CD4-positive, alpha-beta memory T cell (primary cell): ENCODE measurements around the gene FBXL15. TPM values are rescaled to one million over a fixed set of nuclear protein-coding genes. Genes with fewer than 3 reads are reported as not detected.
A peak's percentile ranks its signal among the peaks of the same experiment; 100 is the strongest.
"Not testable (repeated sequence)": the region's sequence is repeated elsewhere in the genome, so short reads cannot be mapped to it uniquely, and the experiment has no call there.

Source experiments
- CTCF ChIA-PET: fragments of 350-600 bp; sonication (Branson Sonifier 250); formaldehyde crosslinking; loops from one replicate; lab custom pipeline; 2021; ENCODE audit warnings: inconsistent platforms; ENCODE audit not compliant: partially characterized antibody; lab: Charles Lee
- POLR2A ChIA-PET: fragments of 350-600 bp; sonication (Branson Sonifier 250); formaldehyde crosslinking; loops from one replicate; lab custom pipeline; 2021; ENCODE audit not compliant: partially characterized antibody; lab: Charles Lee
- DNase-seq, 5 donors: peaks; one replicate each; pipeline versions ENCODE4 v3.0.0 to v3.0.0-alpha.2; 2020 to 2022; ENCODE audit warnings: mixed read lengths in 1 of 5
- H3K27ac ChIP-seq: one replicate; pipeline ENCODE4 v1.7.0; 2013; ENCODE audit warnings: low read depth, low read length
- H3K27me3 ChIP-seq: 2 replicates; pipeline ENCODE4 v1.7.0; 2013; ENCODE audit warnings: mild to moderate bottlenecking, low read length, moderate library complexity; ENCODE audit not compliant: insufficient read depth
- H3K36me3 ChIP-seq: 2 replicates; pipeline ENCODE4 v1.7.0; 2013; ENCODE audit warnings: mild to moderate bottlenecking, low read length, moderate library complexity; ENCODE audit not compliant: insufficient read depth
- H3K4me1 ChIP-seq: 2 replicates; pipeline ENCODE4 v1.7.0; 2013; ENCODE audit warnings: mild to moderate bottlenecking, low read length, moderate library complexity; ENCODE audit not compliant: insufficient read depth
- H3K4me3 ChIP-seq, 2 donors: one replicate each; pipeline ENCODE4 v1.7.0; 2013; ENCODE audit warnings: low read length in 2 of 2, mild to moderate bottlenecking in 1 of 2
- H3K9me3 ChIP-seq, 2 donors: one replicate each; pipeline ENCODE4 v1.7.0; 2013; ENCODE audit warnings: low read length in 2 of 2, control low read depth in 1 of 2; ENCODE audit not compliant: control insufficient read depth in 1 of 2
- H3K27ac Mint-ChIP-seq, 7 donors: one replicate each; pipeline ENCODE4 v1.8.0; 2020 to 2021; ENCODE audit warnings: mixed read lengths in 7 of 7, mild to moderate bottlenecking in 6 of 7, inconsistent platforms in 3 of 7, moderate library complexity in 3 of 7
- H3K27me3 Mint-ChIP-seq, 2 donors: one replicate each; pipeline ENCODE4 v1.8.0; 2020 to 2021; ENCODE audit warnings: mixed read lengths in 2 of 2
- H3K36me3 Mint-ChIP-seq, 2 donors: one replicate each; pipeline ENCODE4 v1.8.0; 2020 to 2021; ENCODE audit warnings: mixed read lengths in 2 of 2, inconsistent platforms in 1 of 2, mild to moderate bottlenecking in 1 of 2
- H3K4me1 Mint-ChIP-seq, 4 donors: one replicate each; pipeline ENCODE4 v1.8.0; 2020 to 2021; ENCODE audit warnings: mixed read lengths in 4 of 4, mild to moderate bottlenecking in 1 of 4
- H3K4me3 Mint-ChIP-seq, 8 donors: one replicate each; pipeline ENCODE4 v1.8.0; 2020 to 2021; ENCODE audit warnings: mixed read lengths in 8 of 8, mild to moderate bottlenecking in 7 of 8, moderate library complexity in 6 of 8, inconsistent platforms in 3 of 8
- H3K9me3 Mint-ChIP-seq, 8 donors: one replicate each; pipeline ENCODE4 v1.8.0; 2020 to 2021; ENCODE audit warnings: mixed read lengths in 8 of 8, mild to moderate bottlenecking in 5 of 8, inconsistent platforms in 3 of 8, moderate library complexity in 1 of 8
- intact Hi-C: fragments of 100-400 bp; cut with micrococcal nuclease; formaldehyde crosslinking; loops from one replicate; pipeline ENCODE4 v1.15.1; 2023
- polyA plus RNA-seq, 2 donors: library from polyadenylated mRNA; unstranded; fragments of 300-500 nt; fragmentation: Illumina TruSeq; gene quantifications; one replicate each; pipeline ENCODE4 v1.2.3, GENCODE V29; 2021
- total RNA-seq, 2 experiments: library from RNA; stranded (reverse); gene quantifications; one replicate each; pipeline ENCODE4 v1.2.3, GENCODE V29; 2021

FBXL15 gene
- total and polyA plus RNA-seq, 4 experiments from 2014 or later: 21.1 to 44.5 (median 25.8) TPM

- peak in 1 of 5 donors; percentile 75 for DNase-seq
- H3K9me3 Mint-ChIP-seq: no peaks in the 10 kb centered on the region
- peak overlapping the region in 5 of 8 donors; percentile 17 to 87 (median 62) for H3K4me3 Mint-ChIP-seq
- CTCF ChIA-PET: interaction anchor here (0.7 to 5.2 kb wide), 5 partner anchors 9 to 1036 kb away, joined by 3 to 23 read pairs (median 20); no protein-coding TSS in a partner anchor
- peaks cover 5% of the 10 kb centered on the region for H3K36me3 ChIP-seq
- peaks cover 8 to 22% of the 10 kb centered on the region in 2 donors for H3K36me3 Mint-ChIP-seq
- H3K27me3 Mint-ChIP-seq: no peaks in the 10 kb centered on the region
- H3K4me1 Mint-ChIP-seq: peaks cover 10 to 31% (median 23%) of the 10 kb centered on the region in 4 donors
- peaks cover 23% of the 10 kb centered on the region for H3K4me1 ChIP-seq
- peak overlapping the region; percentile 10 for H3K27ac ChIP-seq
- H3K27ac Mint-ChIP-seq: peak overlapping the region; percentile 26 to 81 (median 76)
- no peak overlapping the region for H3K4me3 ChIP-seq
- no peaks in the 10 kb centered on the region for H3K9me3 ChIP-seq
- POLR2A ChIA-PET: interaction anchor here (3.8 to 7.5 kb wide), 6 partner anchors 8 to 58 kb away, joined by 41 to 186 read pairs (median 103); partner anchors contain the start of genes ACTR1A, CUEDC2, FBXL15 and NFKB2
- H3K27me3 ChIP-seq: no peaks in the 10 kb centered on the region
- intact Hi-C loops: no loop called here
These were observed 32.2 kb downstream of the FBXL15 start for GRCh38 chr10:102452672-102453340.

- peaks cover 5% of the 10 kb centered on the region for H3K36me3 ChIP-seq
- intact Hi-C loops: no loop called here
- no peak for DNase-seq
- no peak overlapping the region for H3K27ac ChIP-seq
- Mint-ChIP-seq H3K36me3 (peaks cover 8 to 22% of the 10 kb centered on the region in 2 donors), H3K27me3 (no peaks in the 10 kb centered on the region), H3K27ac (peak overlapping the region in 1 of 7 donors; percentile 77), H3K9me3 (no peaks in the 10 kb centered on the region), H3K4me1 (peaks cover 10 to 31% (median 23%) of the 10 kb centered on the region in 4 donors), H3K4me3 (peak overlapping the region in 1 of 8 donors; percentile 42)
- CTCF ChIA-PET: interaction anchor here (4.4 kb wide), 1 partner anchor 55 kb away, joined by 20 read pairs; no protein-coding TSS in a partner anchor
- H3K4me3 ChIP-seq: no peak overlapping the region
- POLR2A ChIA-PET: interaction anchor here (0.7 to 5.9 kb wide), 2 partner anchors 8 to 20 kb away, joined by 3 to 126 read pairs; no protein-coding TSS in a partner anchor
- H3K27me3 ChIP-seq: no peaks in the 10 kb centered on the region
- H3K4me1 ChIP-seq: peaks cover 23% of the 10 kb centered on the region
- no peaks in the 10 kb centered on the region for H3K9me3 ChIP-seq
These were observed 32.9 kb downstream of the FBXL15 start for GRCh38 chr10:102453502-102453901.

GRCh38 chr10:102454662-102455487 lies 34.2 kb downstream of the FBXL15 start:
- H3K4me3 Mint-ChIP-seq, DNase-seq, H3K36me3 ChIP-seq, H3K27me3 ChIP-seq, H3K9me3 ChIP-seq, H3K27ac ChIP-seq, intact Hi-C loops, H3K27me3 Mint-ChIP-seq, H3K4me3 ChIP-seq, CTCF ChIA-PET, H3K9me3 Mint-ChIP-seq, POLR2A ChIA-PET: not testable (repeated sequence)
- Mint-ChIP-seq H3K4me1 (peaks cover 5 to 28% (median 18%) of the 10 kb centered on the region in 4 donors), H3K27ac (peak overlapping the region in 1 of 7 donors; percentile 42), H3K36me3 (peaks cover 8 to 20% of the 10 kb centered on the region in 2 donors)
- peaks cover 18% of the 10 kb centered on the region for H3K4me1 ChIP-seq

- DNase-seq: no peak
- H3K4me1 ChIP-seq: peaks cover 23% of the 10 kb centered on the region
- H3K27me3 Mint-ChIP-seq: no peaks in the 10 kb centered on the region
- no peak overlapping the region for H3K27ac ChIP-seq
- H3K9me3 ChIP-seq: no peaks in the 10 kb centered on the region
- peaks cover 8 to 17% of the 10 kb centered on the region in 2 donors for H3K36me3 Mint-ChIP-seq
- intact Hi-C loops: no loop called here
- peaks cover 5% of the 10 kb centered on the region for H3K36me3 ChIP-seq
- H3K9me3 Mint-ChIP-seq: peaks cover 0 to 2% (median 0%) of the 10 kb centered on the region in 8 donors
- peak overlapping the region in 1 of 7 donors; percentile 77 for H3K27ac Mint-ChIP-seq
- ChIA-PET POLR2A (interaction anchor here (2.1 kb wide), 1 partner anchor 35 kb away, joined by 7 read pairs; the partner anchor contains the start of gene FBXL15), CTCF (no interaction called here)
- peaks cover 10 to 37% (median 21%) of the 10 kb centered on the region in 4 donors for H3K4me1 Mint-ChIP-seq
- no peak overlapping the region for H3K4me3 ChIP-seq
- no peaks in the 10 kb centered on the region for H3K27me3 ChIP-seq
- no peak overlapping the region for H3K4me3 Mint-ChIP-seq
These were observed 35.3 kb downstream of the FBXL15 start for GRCh38 chr10:102455893-102456471.

- Histone ChIP-seq H3K36me3 (peaks cover 4% of the 10 kb centered on the region), H3K27ac (no peak overlapping the region), H3K27me3 (no peaks in the 10 kb centered on the region), H3K9me3 (no peaks in the 10 kb centered on the region), H3K4me1 (peaks cover 20% of the 10 kb centered on the region), H3K4me3 (no peak overlapping the region)
- Mint-ChIP-seq H3K27me3 (no peaks in the 10 kb centered on the region), H3K9me3 (peaks cover 0 to 2% (median 0%) of the 10 kb centered on the region in 8 donors), H3K27ac (peak overlapping the region in 4 of 7 donors; percentile 36 to 59 (median 54)), H3K4me3 (no peak overlapping the region), H3K36me3 (peaks cover 8% of the 10 kb centered on the region in 2 donors), H3K4me1 (peaks cover 21 to 36% (median 24%) of the 10 kb centered on the region in 4 donors)
- POLR2A ChIA-PET: interaction anchor here (2.1 kb wide), 1 partner anchor 37 kb away, joined by 7 read pairs; the partner anchor contains the start of gene FBXL15
- CTCF ChIA-PET: interaction anchor here (1.1 kb wide), 2 partner anchors 21 to 286 kb away, joined by 3 to 4 read pairs; no protein-coding TSS in a partner anchor
- no peak for DNase-seq
- intact Hi-C loops: no loop called here
These were observed 37.0 kb downstream of the FBXL15 start for GRCh38 chr10:102457591-102458150.

- Histone ChIP-seq H3K9me3 (no peaks in the 10 kb centered on the region), H3K4me1 (peaks cover 16% of the 10 kb centered on the region), H3K27me3 (no peaks in the 10 kb centered on the region), H3K4me3 (no peak overlapping the region), H3K27ac (no peak overlapping the region), H3K36me3 (no peaks in the 10 kb centered on the region)
- Mint-ChIP-seq H3K27me3 (no peaks in the 10 kb centered on the region), H3K4me1 (peaks cover 17 to 36% (median 23%) of the 10 kb centered on the region in 4 donors), H3K36me3 (peaks cover 4 to 5% of the 10 kb centered on the region in 2 donors), H3K9me3 (peaks cover 0 to 2% (median 0%) of the 10 kb centered on the region in 8 donors), H3K4me3 (no peak overlapping the region), H3K27ac (no peak overlapping the region)
- DNase-seq: no peak
- POLR2A ChIA-PET: interaction anchor here (1.0 to 5.6 kb wide), 2 partner anchors 7 to 26 kb away, joined by 4 to 126 read pairs; partner anchors contain the start of genes C10orf95 and CUEDC2
- CTCF ChIA-PET: no interaction called here
- intact Hi-C loops: no loop called here
These were observed 38.0 kb downstream of the FBXL15 start for GRCh38 chr10:102458656-102459055.
